ENCODE data around the gene AWAT1.
A peak's percentile ranks its signal among the peaks of the same experiment; 100 is the strongest.
"Not testable (repeated sequence)": the region's sequence is repeated elsewhere in the genome, so short reads cannot be mapped to it uniquely, and the experiment has no call there.

Gene AWAT1

DNA sequence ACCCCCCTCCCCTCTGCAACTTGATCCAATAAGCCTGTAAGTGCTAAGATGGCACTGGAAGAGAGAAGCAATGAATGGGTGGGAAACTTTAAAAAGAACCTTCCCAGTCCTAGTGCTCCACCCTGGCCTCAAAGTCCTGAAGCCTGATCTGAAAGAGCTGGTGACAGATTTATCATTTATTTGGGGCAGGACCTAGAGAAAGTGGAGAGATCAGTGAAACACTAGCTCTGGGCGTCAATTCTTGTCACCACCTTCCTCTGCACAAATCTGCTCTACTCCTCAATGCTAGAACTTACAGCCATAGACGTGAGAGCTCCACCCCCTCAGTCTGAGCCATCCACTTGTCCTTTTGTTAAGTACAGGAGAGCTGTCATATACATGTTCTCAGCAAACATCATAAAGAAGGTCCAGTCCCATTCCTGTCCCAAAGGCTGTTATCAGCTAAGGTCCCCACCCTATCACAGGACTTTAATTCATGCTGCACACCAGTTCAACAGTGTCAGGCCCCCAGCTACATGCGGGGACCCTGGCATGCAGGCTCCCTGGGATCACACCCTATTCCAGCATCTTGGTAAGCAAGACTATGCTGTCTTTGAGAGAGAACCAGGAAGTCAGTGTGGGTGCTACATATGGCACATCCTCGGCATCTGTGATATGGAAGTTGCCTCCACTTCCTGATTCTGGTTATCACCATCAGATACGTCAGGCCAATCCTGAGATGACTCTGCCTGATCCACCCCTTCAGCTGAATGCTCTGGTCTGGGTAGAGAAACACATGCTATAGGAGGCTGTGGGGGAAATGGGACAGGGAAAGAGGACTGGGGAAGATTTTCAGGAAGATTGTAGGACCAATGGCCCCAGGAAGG, 23.2 kb downstream of the AWAT1 start:
- no peak for DNase-seq (ENCODE audit: low read depth, low spot score)
- H3K4me3 ChIP-seq (ENCODE audit: low read depth, low read length) = no peak overlapping the region
- TF ChIP-seq, protein P1, sequence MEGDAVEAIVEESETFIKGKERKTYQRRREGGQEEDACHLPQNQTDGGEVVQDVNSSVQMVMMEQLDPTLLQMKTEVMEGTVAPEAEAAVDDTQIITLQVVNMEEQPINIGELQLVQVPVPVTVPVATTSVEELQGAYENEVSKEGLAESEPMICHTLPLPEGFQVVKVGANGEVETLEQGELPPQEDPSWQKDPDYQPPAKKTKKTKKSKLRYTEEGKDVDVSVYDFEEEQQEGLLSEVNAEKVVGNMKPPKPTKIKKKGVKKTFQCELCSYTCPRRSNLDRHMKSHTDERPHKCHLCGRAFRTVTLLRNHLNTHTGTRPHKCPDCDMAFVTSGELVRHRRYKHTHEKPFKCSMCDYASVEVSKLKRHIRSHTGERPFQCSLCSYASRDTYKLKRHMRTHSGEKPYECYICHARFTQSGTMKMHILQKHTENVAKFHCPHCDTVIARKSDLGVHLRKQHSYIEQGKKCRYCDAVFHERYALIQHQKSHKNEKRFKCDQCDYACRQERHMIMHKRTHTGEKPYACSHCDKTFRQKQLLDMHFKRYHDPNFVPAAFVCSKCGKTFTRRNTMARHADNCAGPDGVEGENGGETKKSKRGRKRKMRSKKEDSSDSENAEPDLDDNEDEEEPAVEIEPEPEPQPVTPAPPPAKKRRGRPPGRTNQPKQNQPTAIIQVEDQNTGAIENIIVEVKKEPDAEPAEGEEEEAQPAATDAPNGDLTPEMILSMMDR (IDR thresholded peaks at IDR 0.05; ENCODE audit: low read depth, low read length) = no peak
- in situ Hi-C loops (cut with HindIII; ENCODE audit: low sequenced_read_pairs) = no loop called here

DNA sequence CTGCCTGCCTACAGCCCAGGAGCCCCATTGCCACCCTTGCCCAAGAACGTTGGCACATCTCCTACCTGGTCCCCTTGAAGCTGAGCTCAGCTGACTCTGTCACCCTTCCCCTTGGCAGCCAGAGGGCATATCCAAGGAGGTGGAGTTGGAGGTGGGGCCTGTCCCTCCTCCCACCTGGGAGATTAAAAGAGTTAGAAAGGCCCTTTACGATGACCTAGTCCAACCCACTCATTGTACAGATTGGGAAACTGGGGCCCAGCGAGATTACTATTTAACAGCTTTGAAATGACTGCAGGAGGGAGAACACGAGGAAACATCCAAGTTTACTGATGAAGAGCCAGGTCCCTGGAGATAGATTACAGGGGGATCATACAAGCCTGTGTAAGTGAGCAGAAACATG, 25.6 kb downstream of the AWAT1 start, which contains the start of gene P2RY4:
TSS of gene P2RY4 (minus strand) at position 101 of the 400 bp plus-strand sequence. CDS start 580 bp downstream, outside the sequence.
- no peak within 1 kb of the TSS for H3K4me3 ChIP-seq (ENCODE audit: low read depth, low read length)
- in situ Hi-C loops (cut with HindIII; ENCODE audit: low sequenced_read_pairs) = no loop called here
- TF ChIP-seq, protein P1 (IDR thresholded peaks at IDR 0.05; ENCODE audit: low read depth, low read length) = no peak
- DNase-seq (ENCODE audit: low read depth, low spot score) = no peak

DNA sequence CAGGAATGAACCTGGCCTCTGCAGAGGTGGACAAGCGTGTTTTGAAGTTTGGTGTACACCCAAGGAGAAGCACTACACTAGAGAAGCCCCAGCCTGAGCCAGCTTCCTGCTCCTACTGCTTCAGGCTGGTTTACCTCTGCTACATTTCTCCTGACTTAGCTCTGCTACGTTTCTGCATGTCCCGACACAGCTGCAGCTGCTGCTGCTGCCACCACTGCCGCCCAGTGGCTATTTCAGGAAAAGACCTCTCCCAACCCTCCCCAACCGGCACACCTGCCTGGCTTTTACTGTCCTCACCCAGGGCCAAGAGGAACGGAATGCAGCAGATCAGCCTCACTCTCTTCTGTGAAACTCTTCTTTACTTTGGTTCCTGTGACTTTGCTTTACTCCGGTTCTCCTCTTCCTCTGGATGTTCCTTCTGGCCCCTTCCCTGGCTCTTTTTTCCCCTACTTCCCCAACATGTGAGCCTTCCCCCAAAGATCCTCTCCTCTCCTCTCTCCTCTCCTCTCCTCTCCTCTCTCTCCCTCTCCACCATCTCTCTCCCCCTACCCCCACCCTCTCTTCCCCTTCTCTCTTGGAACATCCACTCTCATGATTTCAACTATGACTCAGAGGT, 28.6 kb downstream of the AWAT1 start:
- in situ Hi-C loops (cut with HindIII; ENCODE audit: low sequenced_read_pairs) = no loop called here
- TF ChIP-seq, protein P1 (IDR thresholded peaks at IDR 0.05; ENCODE audit: low read depth, low read length) = peak; percentile 70
- no peak overlapping the region for H3K4me3 ChIP-seq (ENCODE audit: low read depth, low read length)
- DNase-seq (ENCODE audit: low read depth, low spot score) = peak; percentile 40

DNA sequence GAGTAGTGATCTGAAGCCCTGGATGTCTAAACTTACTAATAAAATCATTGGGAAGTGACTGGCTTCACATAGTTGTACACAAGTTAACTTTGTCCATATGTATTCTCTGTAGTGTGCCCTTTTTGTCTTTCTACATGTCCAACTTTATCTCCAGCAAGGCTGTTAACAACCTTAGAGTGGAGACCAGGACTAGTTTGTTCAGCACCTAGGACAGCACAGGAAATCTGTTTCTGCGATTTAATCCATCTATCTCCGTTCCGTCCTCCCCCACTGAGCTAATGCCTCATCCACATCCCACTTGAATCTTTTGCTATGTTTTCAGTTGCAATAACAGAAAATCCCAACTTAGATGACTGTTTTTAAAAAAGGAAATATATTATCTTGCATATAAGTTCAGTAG, 30.3 kb downstream of the AWAT1 start:
- in situ Hi-C loops (cut with HindIII; ENCODE audit: low sequenced_read_pairs) = no loop called here
- TF ChIP-seq, protein P1 (IDR thresholded peaks at IDR 0.05; ENCODE audit: low read depth, low read length) = no peak
- DNase-seq (ENCODE audit: low read depth, low spot score) = no peak
- no peak overlapping the region for H3K4me3 ChIP-seq (ENCODE audit: low read depth, low read length)

DNA sequence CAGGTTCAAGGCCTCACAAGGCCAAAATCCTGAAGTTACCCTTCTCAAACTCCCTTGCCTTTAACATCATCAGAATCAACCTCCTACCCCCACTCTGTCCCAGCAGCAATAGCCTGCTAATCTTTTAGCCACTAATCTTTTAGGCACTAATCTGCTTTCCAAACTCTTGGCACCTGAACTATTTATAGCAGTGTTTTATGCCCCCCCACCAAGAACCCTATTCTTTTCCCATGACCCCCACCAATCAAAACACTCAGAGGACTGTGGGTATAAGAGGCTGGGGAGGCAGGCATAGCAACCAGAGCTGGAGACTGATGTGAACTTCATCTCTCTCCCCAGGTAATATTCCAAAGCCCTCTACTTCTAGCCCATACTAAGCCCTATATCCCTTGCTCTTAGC, 33.6 kb downstream of the AWAT1 start, which contains the start of gene ARR3:
TSS of gene ARR3 (plus strand) at position 301 of the 400 bp plus-strand sequence. CDS start 1,052 bp downstream, outside the sequence.
- no peak for DNase-seq (ENCODE audit: low read depth, low spot score)
- in situ Hi-C loops (cut with HindIII; ENCODE audit: low sequenced_read_pairs) = no loop called here
- no peak within 1 kb of the TSS for H3K4me3 ChIP-seq (ENCODE audit: low read depth, low read length)
- TF ChIP-seq, protein P1 (IDR thresholded peaks at IDR 0.05; ENCODE audit: low read depth, low read length) = no peak

DNA sequence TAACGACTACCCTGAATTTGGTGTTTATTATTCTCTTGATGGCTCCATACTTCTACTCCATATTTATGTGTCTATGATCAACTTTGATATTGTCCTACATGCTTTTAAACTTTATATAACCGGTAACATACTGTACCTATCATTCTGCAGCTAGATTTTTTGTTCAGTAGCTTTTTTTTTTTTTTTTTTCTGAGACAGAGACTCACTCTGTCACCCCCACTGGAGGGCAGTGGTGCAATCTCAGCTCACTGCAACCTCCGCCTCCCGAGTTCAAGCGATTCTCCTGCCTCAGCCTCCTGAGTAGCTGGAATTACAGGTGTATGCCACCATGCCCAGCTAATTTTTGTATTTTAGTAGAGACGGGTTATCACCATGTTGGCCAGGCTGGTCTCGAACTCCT, 39.6 kb downstream of the AWAT1 start:
- H3K4me3 ChIP-seq (ENCODE audit: low read depth, low read length); in situ Hi-C loops (cut with HindIII; ENCODE audit: low sequenced_read_pairs); DNase-seq (ENCODE audit: low read depth, low spot score): not testable (repeated sequence)

DNA sequence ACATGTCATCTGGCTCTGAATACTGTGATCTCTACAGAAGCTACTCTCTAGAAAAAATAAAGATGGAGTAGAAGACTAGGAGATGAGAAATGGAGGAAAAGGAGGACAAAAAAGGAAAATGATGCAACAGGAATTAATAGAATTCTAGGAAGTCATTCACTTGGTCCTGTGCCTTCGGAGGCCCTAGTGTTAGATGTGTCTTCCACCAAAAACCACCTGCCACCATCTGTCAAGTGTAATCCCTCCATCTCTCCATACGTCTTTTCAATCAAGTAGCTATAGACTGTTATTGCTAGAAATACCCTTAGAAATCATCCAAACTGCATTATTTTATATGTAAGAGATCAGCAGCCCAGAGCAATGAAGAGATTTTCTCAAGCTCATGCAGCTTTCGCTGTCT, 44.6 kb downstream of the AWAT1 start:
- TF ChIP-seq, protein P1 (IDR thresholded peaks at IDR 0.05; ENCODE audit: low read depth, low read length) = no peak
- in situ Hi-C loops (cut with HindIII; ENCODE audit: low sequenced_read_pairs) = no loop called here
- H3K4me3 ChIP-seq (ENCODE audit: low read depth, low read length) = no peak overlapping the region
- DNase-seq (ENCODE audit: low read depth, low spot score) = no peak

All from astrocyte of the spinal cord (primary cell).